ENCODE results near the gene MB. TPM values are rescaled to one million over a fixed set of nuclear protein-coding genes. Genes with fewer than 3 reads are reported as not detected.

MB gene
- total RNA-seq, 1 donor from 2014 or later, result 3.4 TPM

GRCh38 chr22:35577799-35578659 lies 39.1 kb downstream of the MB start:
- DNase-seq (ENCODE audit: low spot score), result no peak

- DNase-seq (ENCODE audit: low spot score), result no peak
These were observed 40.5 kb downstream of the MB start for GRCh38 chr22:35576671-35577070.

- no peak for DNase-seq (ENCODE audit: low spot score)
These were observed 41.9 kb downstream of the MB start for GRCh38 chr22:35575116-35575748.

- DNase-seq (ENCODE audit: low spot score), result no peak
These were observed 44.6 kb downstream of the MB start for GRCh38 chr22:35572556-35572955.

- DNase-seq (ENCODE audit: low spot score), result no peak
These were observed 46.4 kb downstream of the MB start for GRCh38 chr22:35570686-35571194.

- DNase-seq (ENCODE audit: low spot score), result no peak
These were observed 47.2 kb downstream of the MB start for GRCh38 chr22:35569916-35570315.

- DNase-seq (ENCODE audit: low spot score), result no peak
These were observed 48.1 kb downstream of the MB start for GRCh38 chr22:35568751-35569739.

- DNase-seq (ENCODE audit: low spot score), result no peak
These were observed 49.6 kb downstream of the MB start for GRCh38 chr22:35567351-35568141.

- DNase-seq (ENCODE audit: low spot score), result no peak
These were observed 51.9 kb downstream of the MB start for GRCh38 chr22:35564975-35565867.

- DNase-seq (ENCODE audit: low spot score), result no peak
These were observed 53.9 kb downstream of the MB start for GRCh38 chr22:35563211-35563610.

- DNase-seq (ENCODE audit: low spot score), result no peak
These were observed 55.2 kb downstream of the MB start for GRCh38 chr22:35561796-35562526.

GRCh38 chr22:35560824-35561223 lies 56.3 kb downstream of the MB start:
- DNase-seq (ENCODE audit: low spot score), result no peak

GRCh38 chr22:35560366-35560765 lies 56.8 kb downstream of the MB start:
- DNase-seq (ENCODE audit: low spot score), result no peak

- no peak for DNase-seq (ENCODE audit: low spot score)
These were observed 57.6 kb downstream of the MB start for GRCh38 chr22:35559354-35560005.

- DNase-seq (ENCODE audit: low spot score), result no peak
These were observed 58.4 kb downstream of the MB start for GRCh38 chr22:35558719-35559118.

- DNase-seq (ENCODE audit: low spot score), result no peak
These were observed 59.1 kb downstream of the MB start for GRCh38 chr22:35558031-35558430.

All from ureter (tissue), 1 donor.